HG03097 (cell line): Measurements from ENCODE around the gene RECK.
"Not testable (repeated sequence)": the region's sequence is repeated elsewhere in the genome, so short reads cannot be mapped to it uniquely, and the experiment has no call there.

ENCODE experiments used
- ATAC-seq: cut with Tn5 transposase; IDR thresholded peaks from one replicate; pipeline ENCODE4 v1.9.1; 2021; ENCODE audit not compliant: unreplicated experiment, low FRiP score

The RECK gene

DNA sequence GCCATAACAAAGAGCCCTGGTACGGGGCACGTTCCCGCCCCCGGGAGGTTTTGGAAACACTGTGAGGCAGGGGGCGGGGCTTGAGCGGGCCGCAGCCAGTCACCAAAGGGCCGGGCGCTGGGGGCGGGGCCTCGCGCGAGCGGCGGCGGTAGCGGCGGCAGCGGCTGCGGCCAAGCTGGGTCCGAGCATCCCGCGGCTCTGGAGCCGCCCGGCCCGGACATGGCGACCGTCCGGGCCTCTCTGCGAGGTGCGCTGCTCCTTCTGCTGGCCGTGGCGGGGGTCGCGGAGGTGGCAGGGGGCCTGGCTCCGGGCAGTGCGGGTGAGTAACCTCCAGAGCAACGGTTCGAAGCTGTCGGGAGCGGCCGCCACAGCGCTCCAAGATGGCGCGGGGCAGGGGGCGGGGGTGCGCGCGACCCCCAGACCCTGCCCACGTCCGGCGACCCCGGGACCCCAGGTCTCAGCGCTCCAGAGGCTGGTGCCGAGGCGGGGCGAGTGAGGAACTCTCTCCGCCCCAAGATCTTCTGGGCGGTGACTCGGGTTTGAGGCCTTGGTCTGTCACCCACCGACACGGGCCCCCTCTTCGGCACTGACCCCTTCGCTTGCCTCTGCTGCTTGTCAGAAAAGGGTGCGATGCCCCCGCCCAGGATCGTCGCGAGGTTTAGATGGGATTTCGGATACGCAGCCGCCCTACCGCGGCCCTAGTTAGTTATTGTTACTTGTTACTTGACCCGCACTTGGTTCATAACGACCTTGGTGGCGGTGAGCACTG is at the start of gene RECK:
Gene RECK, plus strand, starts transcription at position 134 of the 769 bp plus-strand sequence. Its CDS starts 86 bp downstream, at position 220.
- peak; percentile 64 for ATAC-seq

DNA sequence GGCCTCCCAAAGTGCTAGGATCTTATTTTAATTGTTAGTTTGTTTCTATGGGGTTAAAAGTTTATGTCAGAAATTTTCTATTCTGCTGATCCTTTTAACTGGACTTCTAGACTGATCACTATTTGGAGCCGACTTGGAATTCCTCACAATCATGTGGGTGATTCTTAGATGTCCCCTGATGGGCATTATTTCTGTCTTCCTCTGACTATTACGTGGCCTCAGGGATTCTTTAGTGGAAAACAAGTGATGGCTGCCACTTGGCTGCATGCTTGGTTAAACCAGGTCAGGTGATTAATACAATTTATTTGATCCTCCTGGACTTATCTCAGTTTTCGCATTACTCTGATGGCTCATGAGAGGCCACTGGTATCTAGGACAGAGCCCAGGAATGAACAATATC is 46.6 kb upstream of the RECK start:
- no peak for ATAC-seq

GRCh38 chr9:35993136-35993535 is 43.6 kb upstream of the RECK start:
- ATAC-seq: not testable (repeated sequence)

DNA sequence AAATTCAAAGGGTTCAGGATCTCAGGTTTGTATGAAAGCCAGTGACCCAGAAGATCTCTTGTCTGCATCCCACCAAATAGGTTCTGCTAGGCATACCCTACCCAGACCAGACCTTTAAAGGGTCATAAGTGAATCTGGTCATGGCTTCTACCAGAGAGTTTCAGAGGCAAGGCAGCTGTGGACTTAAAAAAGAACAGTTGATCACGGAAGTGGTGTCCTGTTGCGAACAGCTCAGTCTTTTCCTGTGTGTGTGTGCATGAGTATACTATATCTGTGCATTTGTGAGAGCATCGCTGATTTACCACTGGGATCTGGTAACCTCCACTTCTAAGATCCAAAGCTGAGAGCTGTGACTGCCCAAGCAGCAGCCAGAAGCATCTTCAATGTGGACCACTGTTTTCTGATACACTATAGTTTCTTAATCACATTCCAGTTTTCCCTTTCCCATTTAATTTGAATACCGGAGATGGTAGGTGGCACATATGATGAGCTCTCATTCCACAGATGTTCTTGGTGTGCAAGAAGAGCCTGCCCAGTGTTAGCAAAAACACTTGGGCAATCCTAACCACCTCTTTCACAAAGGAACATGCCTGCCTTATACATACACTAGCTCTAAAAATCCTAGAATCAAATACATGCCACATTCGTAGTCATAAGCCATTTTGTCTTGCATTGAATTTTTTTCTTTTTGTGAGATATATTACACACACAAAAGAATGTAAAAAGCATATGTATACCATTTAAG is 42.6 kb upstream of the RECK start:
- no peak for ATAC-seq

DNA sequence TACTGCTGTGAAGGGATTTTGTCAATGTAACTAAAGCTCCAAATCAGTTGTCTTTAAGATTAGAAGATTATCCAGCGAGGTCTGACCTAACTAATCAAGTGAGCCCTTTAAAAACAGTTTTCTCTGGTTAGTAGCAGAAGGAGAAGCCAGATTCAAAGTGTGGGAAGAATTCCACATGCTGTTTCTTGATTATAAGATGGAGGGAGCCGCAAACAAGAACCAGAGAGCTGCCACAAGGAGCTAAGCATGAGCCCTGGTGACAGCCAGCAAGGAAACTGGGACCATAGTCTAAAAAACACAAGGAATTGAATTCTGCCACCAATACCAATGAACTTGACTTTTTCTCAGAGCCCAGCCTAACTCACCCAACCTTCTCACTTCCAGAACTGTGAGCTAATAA is 41.8 kb upstream of the RECK start:
- no peak for ATAC-seq

- ATAC-seq: no peak
Measured at GRCh38 chr9:35996358-35996970, 40.2 kb upstream of the RECK start.

- not testable (repeated sequence) for ATAC-seq
Measured at GRCh38 chr9:35997016-35997415, 39.7 kb upstream of the RECK start.

DNA sequence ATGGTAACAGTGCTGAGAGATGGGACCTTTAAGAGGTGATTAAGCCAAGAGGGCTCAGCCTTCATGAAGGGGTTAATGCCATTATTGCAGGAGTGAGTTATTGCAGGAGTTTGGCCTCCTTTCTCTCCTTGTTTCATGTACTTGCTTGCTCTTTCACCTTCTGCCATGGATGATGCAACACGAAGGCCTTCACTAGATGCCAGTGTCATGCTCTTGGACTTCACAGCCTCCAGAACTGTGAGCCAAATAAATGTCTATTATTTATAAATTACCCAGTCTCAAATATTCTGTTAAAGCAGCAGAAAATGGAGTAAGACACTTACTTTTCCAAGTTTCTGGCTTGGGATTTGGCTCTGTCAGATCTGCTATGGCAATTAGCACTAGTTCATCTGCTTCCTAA is 38.4 kb upstream of the RECK start:
- no peak for ATAC-seq

GRCh38 chr9:36005891-36006290 is 30.8 kb upstream of the RECK start:
- no peak for ATAC-seq

DNA sequence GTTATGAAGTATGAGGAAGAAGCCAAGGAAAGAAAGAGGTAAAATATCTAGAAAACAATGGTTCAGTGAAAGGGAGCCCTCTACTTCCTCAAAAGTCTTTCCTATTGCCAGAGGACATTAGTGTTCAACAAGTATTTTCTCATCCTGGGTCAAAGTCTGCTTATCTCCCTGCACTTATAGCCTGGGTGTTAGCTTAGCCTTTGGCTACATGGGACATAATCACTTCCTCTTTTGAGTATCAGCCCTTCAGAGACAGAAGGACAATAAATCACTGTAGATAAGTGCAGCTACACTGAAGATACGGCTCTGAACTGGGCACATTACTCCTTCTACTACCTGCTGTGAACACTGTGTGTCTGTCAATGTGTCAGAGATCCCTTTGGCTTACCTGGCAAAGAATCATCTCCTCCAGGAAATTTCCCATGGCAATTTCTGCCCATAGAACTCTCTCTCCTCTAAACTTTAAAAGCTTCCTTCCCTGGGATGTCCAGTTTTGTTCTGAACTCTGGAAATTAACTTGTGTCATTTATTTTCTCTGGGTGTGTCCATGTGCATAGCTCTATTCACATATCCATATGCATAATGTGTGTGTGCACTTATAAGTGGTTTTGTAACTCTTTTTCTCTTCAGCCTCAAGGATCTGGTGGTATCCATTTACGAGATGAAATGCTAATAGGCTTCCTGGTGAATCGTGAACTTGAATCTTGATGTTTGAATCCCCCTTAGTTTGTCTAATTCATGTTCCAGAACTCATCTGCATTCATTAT is 30.0 kb upstream of the RECK start:
- no peak for ATAC-seq

DNA sequence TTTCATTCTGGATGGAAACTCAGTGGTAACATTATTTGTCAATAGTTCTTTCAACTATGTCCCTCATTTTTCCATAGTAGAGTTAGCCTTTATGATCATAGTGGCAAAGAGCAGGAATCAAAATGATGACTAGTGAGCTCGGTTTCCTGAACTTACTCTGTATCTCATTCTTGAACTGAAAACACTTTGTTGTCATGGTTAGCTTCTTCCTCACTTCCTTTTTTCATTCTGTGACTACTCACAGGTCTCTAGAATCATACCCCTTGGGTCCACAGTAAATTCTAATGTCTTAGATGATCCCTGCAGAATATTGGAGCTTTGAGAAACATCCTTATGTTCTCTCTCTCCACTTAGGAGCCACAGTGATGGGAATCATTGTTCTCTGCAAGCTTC is 29.4 kb upstream of the RECK start:
- ATAC-seq: no peak

- ATAC-seq: no peak
Measured at GRCh38 chr9:36007852-36008251, 28.9 kb upstream of the RECK start.

- ATAC-seq: peak; percentile 63
Measured at GRCh38 chr9:36008774-36009300, 27.9 kb upstream of the RECK start.

- ATAC-seq: no peak
Measured at GRCh38 chr9:36011379-36011778, 25.3 kb upstream of the RECK start.

GRCh38 chr9:36017278-36017677 is 19.4 kb upstream of the RECK start:
- no peak for ATAC-seq

GRCh38 chr9:36018129-36018528 is 18.6 kb upstream of the RECK start:
- no peak for ATAC-seq

- no peak for ATAC-seq
Measured at GRCh38 chr9:36018891-36019720, 17.6 kb upstream of the RECK start.

DNA sequence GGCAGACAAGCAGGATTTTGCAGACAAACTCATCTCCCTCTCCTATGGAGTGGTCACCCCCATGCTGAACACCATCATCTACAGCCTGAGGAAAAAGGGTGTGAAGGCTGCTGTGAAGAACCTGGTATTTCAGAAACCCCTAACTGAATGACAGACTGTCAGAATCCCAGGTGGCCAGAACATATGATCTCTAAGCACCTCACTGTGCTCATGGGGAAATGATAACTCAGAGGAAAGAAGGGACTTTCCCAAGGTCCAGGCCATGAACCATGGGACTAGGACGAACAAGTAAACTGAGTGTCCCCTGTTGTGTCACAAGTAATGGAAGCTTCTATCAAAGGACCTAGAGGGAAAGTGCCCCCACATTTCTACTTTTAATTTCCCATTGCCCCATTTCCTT is 14.7 kb upstream of the RECK start:
- no peak for ATAC-seq

DNA sequence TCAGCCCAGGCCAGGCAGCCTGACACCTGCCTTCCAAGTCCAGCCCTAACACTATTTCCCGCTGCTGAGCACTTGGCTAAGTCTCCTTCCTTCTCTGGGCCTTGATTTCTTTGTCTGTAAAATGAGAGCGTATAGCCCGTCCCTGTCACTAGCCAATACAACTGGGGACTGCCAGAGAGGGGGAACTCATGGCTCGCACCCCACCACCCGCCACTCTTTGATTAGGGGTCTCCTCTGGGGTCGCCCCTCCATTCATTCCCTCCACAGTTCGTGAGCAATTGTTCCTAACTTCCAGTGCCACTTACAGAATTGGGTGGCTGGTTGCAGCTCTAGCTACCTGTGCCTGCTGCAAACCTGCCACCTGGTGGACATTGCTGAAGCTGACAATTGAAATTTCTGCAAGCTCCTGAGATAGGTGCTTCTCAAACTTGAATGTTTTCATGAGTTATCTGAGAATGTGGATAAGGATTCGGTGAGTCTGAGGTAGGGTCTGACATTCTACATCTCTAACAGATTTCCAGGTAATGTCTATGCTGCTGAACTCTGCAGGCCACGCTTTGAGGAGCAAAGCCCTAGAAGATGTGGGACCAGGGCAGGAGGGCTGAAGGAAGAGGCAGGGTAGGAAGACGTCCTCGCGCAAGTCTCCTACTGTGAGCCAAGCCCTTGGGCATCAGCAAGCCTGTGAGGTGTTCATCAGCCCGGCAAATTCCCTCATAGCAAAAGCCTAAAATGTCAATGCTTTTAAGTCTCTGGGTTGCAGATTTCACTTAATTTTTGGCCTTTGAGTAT is 13.3 kb upstream of the RECK start:
- no peak for ATAC-seq
